GM12801 (cell line): ENCODE data around the gene PAK6.

Experiments
- CTCF ChIP-seq: IDR thresholded peaks from one replicate; pipeline ENCODE4 v1.5.1; 2011; ENCODE audit warnings: control low read depth; ENCODE audit not compliant: insufficient read length; ENCODE audit errors: extremely low read depth

The PAK6 gene

GRCh38 chr15:40275523-40275922 is 36.7 kb downstream of the PAK6 start:
- TF ChIP-seq CTCF: no peak

DNA sequence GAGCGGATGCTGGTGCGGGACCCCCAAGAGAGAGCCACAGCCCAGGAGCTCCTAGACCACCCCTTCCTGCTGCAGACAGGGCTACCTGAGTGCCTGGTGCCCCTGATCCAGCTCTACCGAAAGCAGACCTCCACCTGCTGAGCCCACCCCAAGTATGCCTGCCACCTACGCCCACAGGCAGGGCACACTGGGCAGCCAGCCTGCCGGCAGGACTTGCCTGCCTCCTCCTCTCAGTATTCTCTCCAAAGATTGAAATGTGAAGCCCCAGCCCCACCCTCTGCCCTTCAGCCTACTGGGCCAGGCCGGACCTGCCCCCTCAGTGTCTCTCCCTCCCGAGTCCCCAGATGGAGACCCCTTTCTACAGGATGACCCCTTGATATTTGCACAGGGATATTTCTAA is 37.1 kb downstream of the PAK6 start:
- no peak for TF ChIP-seq CTCF

GRCh38 chr15:40276927-40277326 is 38.1 kb downstream of the PAK6 start:
- no peak for TF ChIP-seq CTCF

DNA sequence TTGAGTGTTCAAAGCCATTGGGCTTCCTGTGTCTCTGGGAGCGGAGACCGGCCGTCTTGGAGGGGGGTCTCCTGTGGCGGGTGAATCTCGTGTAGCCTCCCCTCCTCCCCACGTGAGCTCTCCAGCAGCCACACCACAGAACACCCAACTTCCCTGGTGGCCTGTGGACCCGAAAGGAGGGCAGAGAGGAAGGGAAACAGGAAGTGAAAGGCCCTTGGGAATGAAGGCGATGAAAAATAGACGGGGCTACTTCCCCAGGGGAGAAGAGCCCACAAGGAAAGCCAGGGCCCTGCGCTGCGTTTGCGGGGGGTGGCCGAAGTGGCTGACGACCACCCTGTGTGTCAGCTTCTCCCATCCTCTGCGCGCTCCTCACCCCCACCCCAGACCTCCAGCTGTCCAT is 38.6 kb downstream of the PAK6 start:
- no peak for TF ChIP-seq CTCF

- TF ChIP-seq CTCF: no peak
Observed at GRCh38 chr15:40278026-40278425, 39.2 kb downstream of the PAK6 start.

- TF ChIP-seq CTCF: no peak
Observed at GRCh38 chr15:40279437-40280141, 40.7 kb downstream of the PAK6 start.

- TF ChIP-seq CTCF: no peak
Observed at GRCh38 chr15:40280260-40281056, 41.6 kb downstream of the PAK6 start.
